HL-60/S4 treated with retinoic acid at 250 ng/mL for 4 days and 3 days (cell line): ENCODE results near the gene RPL5.

Experiments
- in situ Hi-C: fragments of 300-500 bp; cut with MboI; formaldehyde crosslinking; loops from 2 replicates; pipeline ENCODE4 v1.7.0; 2022; ENCODE audit warnings: low sequenced_read_pairs

RPL5 gene

GRCh38 chr1:92817986-92818764 lies 13.7 kb upstream of the RPL5 start:
- in situ Hi-C loops, result loop anchor here (25.0 kb wide), 1 partner anchor 506 kb away; no protein-coding TSS in a partner anchor

- in situ Hi-C loops, result loop anchor here (25.0 kb wide), 1 partner anchor 508 kb away; no protein-coding TSS in a partner anchor
These were observed 11.8 kb upstream of the RPL5 start for GRCh38 chr1:92820024-92820423.

- in situ Hi-C loops, result loop anchor here (25.0 kb wide), 1 partner anchor 508 kb away; no protein-coding TSS in a partner anchor
These were observed 11.3 kb upstream of the RPL5 start for GRCh38 chr1:92820551-92820950.

GRCh38 chr1:92822879-92823278 lies 9.0 kb upstream of the RPL5 start:
- in situ Hi-C loops, result loop anchor here (25.0 kb wide), 1 partner anchor 511 kb away; no protein-coding TSS in a partner anchor

GRCh38 chr1:92826792-92827191 lies 5.0 kb upstream of the RPL5 start:
- in situ Hi-C loops, result no loop called here

- in situ Hi-C loops, result no loop called here
These were observed 475 bp upstream of the RPL5 start for GRCh38 chr1:92831368-92831761.

- in situ Hi-C loops, result no loop called here
These were observed 786 bp downstream of the RPL5 start for GRCh38 chr1:92832537-92833114.

- in situ Hi-C loops, result no loop called here
These were observed 2.0 kb downstream of the RPL5 start for GRCh38 chr1:92833840-92834239.

GRCh38 chr1:92834617-92835016 lies 2.8 kb downstream of the RPL5 start:
- in situ Hi-C loops, result no loop called here

- in situ Hi-C loops, result no loop called here
These were observed 5.2 kb downstream of the RPL5 start for GRCh38 chr1:92837062-92837461.

GRCh38 chr1:92838519-92838918 lies 6.7 kb downstream of the RPL5 start:
- in situ Hi-C loops, result no loop called here

- in situ Hi-C loops, result no loop called here
These were observed 7.6 kb downstream of the RPL5 start for GRCh38 chr1:92839442-92839841.

- in situ Hi-C loops, result no loop called here
These were observed 8.8 kb downstream of the RPL5 start for GRCh38 chr1:92840600-92840999.

GRCh38 chr1:92842082-92843045 lies 10.5 kb downstream of the RPL5 start:
- in situ Hi-C loops, result no loop called here

GRCh38 chr1:92843046-92843423 lies 11.2 kb downstream of the RPL5 start:
- in situ Hi-C loops, result no loop called here

GRCh38 chr1:92843429-92844352 lies 11.9 kb downstream of the RPL5 start:
- in situ Hi-C loops, result no loop called here

- in situ Hi-C loops, result no loop called here
These were observed 12.6 kb downstream of the RPL5 start for GRCh38 chr1:92844439-92844838.

- in situ Hi-C loops, result no loop called here
These were observed 14.1 kb downstream of the RPL5 start for GRCh38 chr1:92845908-92846307.

GRCh38 chr1:92848201-92848600 lies 16.4 kb downstream of the RPL5 start:
- in situ Hi-C loops, result no loop called here

- in situ Hi-C loops, result no loop called here
These were observed 18.2 kb downstream of the RPL5 start for GRCh38 chr1:92850019-92850418.
